GM12891 (cell line): ENCODE results near the gene GNLY.

Source experiments
- POLR2A ChIP-seq: IDR thresholded peaks from 2 replicates; pipeline ENCODE4 v1.6.1; 2011; ENCODE audit warnings: low read depth, low read length, control low read depth
- POLR2AphosphoS5 ChIP-seq: IDR thresholded peaks from 2 replicates; pipeline ENCODE4 v1.6.1; 2011; ENCODE audit warnings: low read depth, low read length, control low read depth

DNA sequence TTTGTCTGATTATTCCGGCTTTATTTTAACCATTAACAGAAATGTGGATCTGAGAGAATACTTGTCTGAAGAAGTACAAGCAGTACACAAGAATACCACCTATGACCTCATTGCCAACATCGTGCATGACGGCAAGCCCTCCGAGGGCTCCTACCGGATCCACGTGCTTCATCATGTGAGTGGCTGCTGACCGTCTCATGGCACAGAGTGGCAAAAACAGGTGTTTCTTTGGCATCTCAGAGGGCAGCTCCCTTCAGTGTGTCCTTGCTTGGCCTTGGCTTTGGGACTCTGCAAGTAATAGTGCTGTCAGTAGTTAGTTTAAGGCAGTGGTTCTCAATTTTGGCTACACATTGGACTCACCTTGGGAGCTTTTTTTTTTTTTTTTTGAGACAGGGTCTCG lies 49.2 kb upstream of the GNLY start:
- TF ChIP-seq POLR2AphosphoS5 = no peak
- no peak for TF ChIP-seq POLR2A
